Type B pancreatic cell (in vitro differentiated cells): ENCODE measurements around the gene RBM28. TPM values are rescaled to one million over a fixed set of nuclear protein-coding genes. Genes with fewer than 3 reads are reported as not detected.

ENCODE experiments used
- DNase-seq: peaks from one replicate; pipeline ENCODE4 v3.0.0; 2021; ENCODE audit warnings: mixed read lengths; ENCODE audit not compliant: unreplicated experiment; ENCODE audit errors: extremely low spot score
- H3K27ac Mint-ChIP-seq: 2 replicates; pipeline ENCODE4 v1.8.0; 2021; ENCODE audit warnings: mild to moderate bottlenecking, mixed read lengths
- H3K27me3 Mint-ChIP-seq: 2 replicates; pipeline ENCODE4 v1.8.0; 2021; ENCODE audit warnings: mixed read lengths
- H3K36me3 Mint-ChIP-seq: 2 replicates; pipeline ENCODE4 v1.8.0; 2021; ENCODE audit warnings: mixed read lengths
- H3K4me1 Mint-ChIP-seq: one replicate; pipeline ENCODE4 v1.8.0; 2021; ENCODE audit warnings: mixed read lengths; ENCODE audit not compliant: unreplicated experiment
- H3K4me3 Mint-ChIP-seq: 2 replicates; pipeline ENCODE4 v1.8.0; 2021; ENCODE audit warnings: mild to moderate bottlenecking, mixed read lengths
- H3K9me3 Mint-ChIP-seq: 2 replicates; pipeline ENCODE4 v1.8.0; 2021; ENCODE audit warnings: mixed read lengths
- total RNA-seq: library from RNA; stranded (reverse); gene quantifications from 2 replicates; pipeline ENCODE4 v1.2.1, GENCODE V29; 2021; ENCODE audit warnings: low replicate concordance
- TF ChIP-seq, protein P1 (sequence below): fragments of 200-600 bp; sonication (generic); conservative IDR thresholded peaks from 2 replicates; pipeline ENCODE4 v1.5.0; 2021; ENCODE audit warnings: antibody characterized with exemption, mild to moderate bottlenecking

Gene RBM28
- total RNA-seq, 1 donor from 2014 or later, result 59.7 TPM

DNA sequence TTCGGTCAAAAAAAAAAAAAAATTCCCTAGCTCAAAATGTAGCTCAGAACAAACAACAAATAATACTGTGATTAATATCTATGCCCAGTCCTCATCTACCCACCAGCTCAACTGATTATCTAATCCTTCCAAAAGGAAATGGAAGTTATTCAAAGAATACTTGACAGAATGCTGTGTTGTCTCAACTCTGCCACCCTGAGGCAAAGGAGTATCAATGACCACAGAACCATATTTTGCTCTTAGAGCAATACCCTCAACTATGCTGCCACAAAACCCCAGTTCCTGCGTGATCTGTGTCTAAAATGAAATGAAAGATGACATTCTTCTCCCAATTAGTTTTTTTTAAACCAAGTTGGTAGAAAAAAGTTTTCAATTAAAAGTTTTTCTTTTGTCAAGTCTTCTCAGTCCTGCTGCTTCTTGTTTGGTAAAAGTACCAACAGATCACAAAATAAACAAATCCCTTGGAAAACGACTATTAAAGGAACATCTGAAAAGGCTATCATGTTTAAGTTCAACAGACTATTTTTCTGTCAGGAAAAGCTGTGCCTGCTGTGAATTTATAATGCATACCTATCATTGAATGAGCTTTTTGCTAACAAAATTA is 21.6 kb downstream of the RBM28 start:
- TF ChIP-seq, protein P1, sequence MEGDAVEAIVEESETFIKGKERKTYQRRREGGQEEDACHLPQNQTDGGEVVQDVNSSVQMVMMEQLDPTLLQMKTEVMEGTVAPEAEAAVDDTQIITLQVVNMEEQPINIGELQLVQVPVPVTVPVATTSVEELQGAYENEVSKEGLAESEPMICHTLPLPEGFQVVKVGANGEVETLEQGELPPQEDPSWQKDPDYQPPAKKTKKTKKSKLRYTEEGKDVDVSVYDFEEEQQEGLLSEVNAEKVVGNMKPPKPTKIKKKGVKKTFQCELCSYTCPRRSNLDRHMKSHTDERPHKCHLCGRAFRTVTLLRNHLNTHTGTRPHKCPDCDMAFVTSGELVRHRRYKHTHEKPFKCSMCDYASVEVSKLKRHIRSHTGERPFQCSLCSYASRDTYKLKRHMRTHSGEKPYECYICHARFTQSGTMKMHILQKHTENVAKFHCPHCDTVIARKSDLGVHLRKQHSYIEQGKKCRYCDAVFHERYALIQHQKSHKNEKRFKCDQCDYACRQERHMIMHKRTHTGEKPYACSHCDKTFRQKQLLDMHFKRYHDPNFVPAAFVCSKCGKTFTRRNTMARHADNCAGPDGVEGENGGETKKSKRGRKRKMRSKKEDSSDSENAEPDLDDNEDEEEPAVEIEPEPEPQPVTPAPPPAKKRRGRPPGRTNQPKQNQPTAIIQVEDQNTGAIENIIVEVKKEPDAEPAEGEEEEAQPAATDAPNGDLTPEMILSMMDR, result peak; percentile 63
- H3K4me3 Mint-ChIP-seq, result no peak overlapping the region
- no peak overlapping the region for H3K27ac Mint-ChIP-seq
- H3K9me3 Mint-ChIP-seq, result no peaks in the 10 kb centered on the region
- peaks cover 4% of the 10 kb centered on the region for H3K4me1 Mint-ChIP-seq
- peaks cover 30% of the 10 kb centered on the region for H3K36me3 Mint-ChIP-seq
- no peaks in the 10 kb centered on the region for H3K27me3 Mint-ChIP-seq
- DNase-seq, result no peak

- TF ChIP-seq, protein P1, result no peak
- Mint-ChIP-seq H3K36me3 (peaks cover 32% of the 10 kb centered on the region), H3K27me3 (no peaks in the 10 kb centered on the region), H3K27ac (no peak overlapping the region), H3K4me1 (peaks cover 4% of the 10 kb centered on the region), H3K9me3 (no peaks in the 10 kb centered on the region), H3K4me3 (no peak overlapping the region)
- no peak for DNase-seq
Measured at GRCh38 chr7:128321044-128321422, 22.7 kb downstream of the RBM28 start.

DNA sequence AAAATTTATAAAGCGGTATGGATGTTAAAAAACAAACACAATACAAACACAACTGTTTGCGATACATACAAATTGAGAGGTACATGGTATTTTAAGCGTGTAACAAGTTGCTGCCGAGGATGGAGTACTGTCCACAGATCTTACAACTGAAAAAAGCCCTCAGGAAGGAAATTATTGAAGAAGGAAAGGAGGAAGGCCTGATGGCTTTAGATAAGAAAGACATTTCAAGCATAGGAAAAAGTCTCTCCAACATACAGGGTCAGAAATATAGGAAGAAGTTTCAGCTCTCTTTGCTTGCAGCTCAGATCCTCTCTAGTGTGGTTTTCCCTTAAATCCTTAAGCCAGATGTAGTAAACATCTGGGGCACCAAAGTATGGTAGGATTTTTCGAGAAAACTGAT is 25.0 kb downstream of the RBM28 start:
- H3K4me3 Mint-ChIP-seq, result no peak overlapping the region
- H3K36me3 Mint-ChIP-seq, result peaks cover 42% of the 10 kb centered on the region

DNA sequence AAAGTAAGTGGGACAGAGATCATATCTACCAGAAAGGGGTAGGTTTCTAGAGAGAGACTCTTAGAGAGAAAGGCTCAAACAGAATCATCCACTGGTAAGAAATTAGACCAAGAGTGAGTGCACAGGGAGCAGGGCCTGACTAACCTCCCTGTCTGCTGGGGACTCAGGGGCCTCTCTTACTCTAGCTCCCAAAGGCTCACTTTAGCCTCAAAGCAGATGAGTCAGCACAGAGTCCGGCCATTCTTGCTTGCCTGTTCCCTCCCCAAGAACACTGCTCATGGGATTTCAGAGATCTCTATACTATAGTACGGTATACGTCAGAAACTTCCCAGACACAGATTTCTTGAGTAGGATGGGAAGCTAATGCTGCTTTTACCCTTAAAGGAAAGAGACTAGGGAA is 32.7 kb downstream of the RBM28 start:
- TF ChIP-seq, protein P1, result no peak
- H3K9me3 Mint-ChIP-seq, result no peaks in the 10 kb centered on the region
- H3K27ac Mint-ChIP-seq, result no peak overlapping the region
- no peak overlapping the region for H3K4me3 Mint-ChIP-seq
- H3K36me3 Mint-ChIP-seq, result peaks cover 66% of the 10 kb centered on the region
- no peaks in the 10 kb centered on the region for H3K27me3 Mint-ChIP-seq
- no peaks in the 10 kb centered on the region for H3K4me1 Mint-ChIP-seq
- no peak for DNase-seq

More for the DNA sequence above, 25.0 kb downstream of the RBM28 start:
- Mint-ChIP-seq H3K9me3 (no peaks in the 10 kb centered on the region), H3K27me3 (no peaks in the 10 kb centered on the region), H3K4me1 (peaks cover 4% of the 10 kb centered on the region), H3K27ac (no peak overlapping the region)
- TF ChIP-seq, protein P1, result no peak
- DNase-seq, result no peak

GRCh38 chr7:128310499-128310898 is 33.2 kb downstream of the RBM28 start:
- H3K27ac Mint-ChIP-seq, result no peak overlapping the region
- no peak for DNase-seq
- no peaks in the 10 kb centered on the region for H3K4me1 Mint-ChIP-seq
- H3K36me3 Mint-ChIP-seq, result peaks cover 65% of the 10 kb centered on the region
- H3K4me3 Mint-ChIP-seq, result no peak overlapping the region
- TF ChIP-seq, protein P1, result no peak
- no peaks in the 10 kb centered on the region for H3K9me3 Mint-ChIP-seq
- H3K27me3 Mint-ChIP-seq, result no peaks in the 10 kb centered on the region

DNA sequence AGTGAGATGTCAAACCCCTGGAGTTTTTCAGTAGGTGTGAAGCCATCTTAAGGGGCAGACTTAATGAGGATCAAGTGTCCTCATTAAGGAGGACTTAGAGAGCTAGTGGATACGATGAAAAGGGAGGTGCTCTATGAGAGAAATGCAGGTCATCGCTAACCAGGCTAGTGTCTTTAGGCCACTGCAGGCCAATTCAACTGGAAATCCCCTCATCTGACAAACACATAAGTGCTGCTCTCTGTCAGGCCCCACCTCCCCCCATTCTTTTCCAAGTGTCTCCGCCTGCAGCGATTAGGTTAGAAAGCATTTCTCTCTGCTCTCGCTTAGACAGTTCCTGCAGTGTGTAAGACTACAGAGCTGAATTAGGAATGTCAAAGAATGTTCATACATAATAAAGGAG is 33.7 kb downstream of the RBM28 start:
- Mint-ChIP-seq H3K27me3 (no peaks in the 10 kb centered on the region), H3K36me3 (peaks cover 66% of the 10 kb centered on the region), H3K4me3 (no peak overlapping the region), H3K4me1 (no peaks in the 10 kb centered on the region), H3K27ac (no peak overlapping the region), H3K9me3 (no peaks in the 10 kb centered on the region)
- TF ChIP-seq, protein P1, result no peak
- no peak for DNase-seq
